Measurements from ENCODE around the gene MTFR1L.

DNA sequence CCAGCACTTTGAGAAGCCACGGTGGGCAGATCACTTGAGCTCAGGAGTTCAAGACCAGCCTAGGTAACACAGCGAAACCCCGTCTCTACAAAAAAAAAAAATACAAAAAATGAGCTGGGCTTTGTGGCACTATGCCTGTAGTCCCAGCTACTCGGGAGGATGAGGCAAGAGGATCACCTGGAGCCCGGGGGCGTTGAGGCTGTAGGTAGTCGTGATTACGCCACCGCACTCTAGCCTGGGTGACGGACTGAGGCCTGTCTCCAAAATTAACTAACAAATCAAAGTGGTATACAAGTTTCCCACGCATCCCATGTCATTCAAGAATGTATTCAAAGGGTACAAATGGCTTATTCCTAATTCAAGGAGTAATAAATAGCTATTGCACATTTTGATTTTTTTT is 37.1 kb downstream of the MTFR1L start:
- TF ChIP-seq, protein P1, sequence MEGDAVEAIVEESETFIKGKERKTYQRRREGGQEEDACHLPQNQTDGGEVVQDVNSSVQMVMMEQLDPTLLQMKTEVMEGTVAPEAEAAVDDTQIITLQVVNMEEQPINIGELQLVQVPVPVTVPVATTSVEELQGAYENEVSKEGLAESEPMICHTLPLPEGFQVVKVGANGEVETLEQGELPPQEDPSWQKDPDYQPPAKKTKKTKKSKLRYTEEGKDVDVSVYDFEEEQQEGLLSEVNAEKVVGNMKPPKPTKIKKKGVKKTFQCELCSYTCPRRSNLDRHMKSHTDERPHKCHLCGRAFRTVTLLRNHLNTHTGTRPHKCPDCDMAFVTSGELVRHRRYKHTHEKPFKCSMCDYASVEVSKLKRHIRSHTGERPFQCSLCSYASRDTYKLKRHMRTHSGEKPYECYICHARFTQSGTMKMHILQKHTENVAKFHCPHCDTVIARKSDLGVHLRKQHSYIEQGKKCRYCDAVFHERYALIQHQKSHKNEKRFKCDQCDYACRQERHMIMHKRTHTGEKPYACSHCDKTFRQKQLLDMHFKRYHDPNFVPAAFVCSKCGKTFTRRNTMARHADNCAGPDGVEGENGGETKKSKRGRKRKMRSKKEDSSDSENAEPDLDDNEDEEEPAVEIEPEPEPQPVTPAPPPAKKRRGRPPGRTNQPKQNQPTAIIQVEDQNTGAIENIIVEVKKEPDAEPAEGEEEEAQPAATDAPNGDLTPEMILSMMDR (IDR thresholded peaks at IDR 0.05) = no peak
- no peak for TF ChIP-seq POLR2A (IDR thresholded peaks at IDR 0.05)

All from thyroid gland (tissue), 4 donors.